HL-60 (cell line): ENCODE measurements around the gene SLC25A19.

Experiments used
- DNase-seq, 2 experiments: peaks; one replicate each; pipeline ENCODE4 v3.0.0-alpha.2; 2010 to 2020; ENCODE audit warnings: low read depth in 1 of 2, low spot score in 1 of 2
- H3K27ac ChIP-seq: fragments of 250-450 bp; sonication (Bioruptor Pico); replicated peaks from 2 replicates; pipeline ENCODE4 v1.5.1; 2020; ENCODE audit warnings: mild to moderate bottlenecking, moderate library complexity
- H3K27me3 ChIP-seq: fragments of 250-450 bp; sonication (Bioruptor Pico); 2 replicates; pipeline ENCODE4 v1.5.1; 2021; ENCODE audit warnings: mild to moderate bottlenecking, moderate library complexity; ENCODE audit not compliant: insufficient read depth, poor library complexity, severe bottlenecking
- H3K4me3 ChIP-seq: replicated peaks from 2 replicates; pipeline ENCODE4 v1.5.1; 2011; ENCODE audit warnings: mild to moderate bottlenecking, control low read depth, low read length; ENCODE audit not compliant: insufficient read depth
- CTCF ChIP-seq: IDR thresholded peaks from one replicate; pipeline ENCODE4 v1.5.1; 2011; ENCODE audit warnings: low read length, control low read depth, inconsistent platforms; ENCODE audit not compliant: insufficient read depth
- GABPA ChIP-seq: IDR thresholded peaks from 2 replicates; pipeline ENCODE4 v1.6.1; 2012; ENCODE audit warnings: low read depth
- POLR2AphosphoS5 ChIP-seq: IDR thresholded peaks from 2 replicates; pipeline ENCODE4 v1.6.1; 2012; ENCODE audit warnings: low read depth
- REST ChIP-seq: IDR thresholded peaks from 2 replicates; pipeline ENCODE4 v1.6.1; 2012; ENCODE audit warnings: low read depth; ENCODE audit not compliant: insufficient replicate concordance
- SPI1 ChIP-seq: IDR thresholded peaks from 2 replicates; pipeline ENCODE4 v1.6.1; 2012; ENCODE audit warnings: low read depth, mild to moderate bottlenecking, borderline replicate concordance

The SLC25A19 gene

GRCh38 chr17:75238020-75238580 lies 51.1 kb downstream of the SLC25A19 start:
- no peaks in the 10 kb centered on the region for H3K27me3 ChIP-seq
- DNase-seq = no peak
- no peak overlapping the region for H3K27ac ChIP-seq
- H3K4me3 ChIP-seq = no peak overlapping the region
- TF ChIP-seq REST (no peak), GABPA (no peak), SPI1 (no peak), POLR2AphosphoS5 (no peak; the same call in 1 of the 2 replicates), CTCF (no peak)

GRCh38 chr17:75237100-75238014 lies 51.9 kb downstream of the SLC25A19 start:
- Histone ChIP-seq H3K27me3 (no peaks in the 10 kb centered on the region), H3K27ac (no peak overlapping the region), H3K4me3 (no peak overlapping the region)
- TF ChIP-seq CTCF = no peak
- TF ChIP-seq POLR2AphosphoS5 = no peak; the same call in none of the 2 replicates
- no peak for TF ChIP-seq SPI1
- no peak for TF ChIP-seq REST
- DNase-seq = no peak

GRCh38 chr17:75232786-75233185 lies 56.4 kb downstream of the SLC25A19 start:
- no peak for DNase-seq
- no peaks in the 10 kb centered on the region for H3K27me3 ChIP-seq
- no peak overlapping the region for H3K27ac ChIP-seq
- H3K4me3 ChIP-seq = no peak overlapping the region
- TF ChIP-seq SPI1 = no peak
- TF ChIP-seq CTCF = no peak
- TF ChIP-seq POLR2AphosphoS5 = no peak
- TF ChIP-seq REST = no peak
- no peak for TF ChIP-seq GABPA
